SW 1271 (cell line): ENCODE measurements around the gene CGN.
"Not testable (repeated sequence)": the region's sequence is repeated elsewhere in the genome, so short reads cannot be mapped to it uniquely, and the experiment has no call there.

Source experiments
- DNase-seq, 2 experiments: peaks; one replicate each; lab custom pipeline; 2025; lab: John Stamatoyannopoulos, UW

The CGN gene

DNA sequence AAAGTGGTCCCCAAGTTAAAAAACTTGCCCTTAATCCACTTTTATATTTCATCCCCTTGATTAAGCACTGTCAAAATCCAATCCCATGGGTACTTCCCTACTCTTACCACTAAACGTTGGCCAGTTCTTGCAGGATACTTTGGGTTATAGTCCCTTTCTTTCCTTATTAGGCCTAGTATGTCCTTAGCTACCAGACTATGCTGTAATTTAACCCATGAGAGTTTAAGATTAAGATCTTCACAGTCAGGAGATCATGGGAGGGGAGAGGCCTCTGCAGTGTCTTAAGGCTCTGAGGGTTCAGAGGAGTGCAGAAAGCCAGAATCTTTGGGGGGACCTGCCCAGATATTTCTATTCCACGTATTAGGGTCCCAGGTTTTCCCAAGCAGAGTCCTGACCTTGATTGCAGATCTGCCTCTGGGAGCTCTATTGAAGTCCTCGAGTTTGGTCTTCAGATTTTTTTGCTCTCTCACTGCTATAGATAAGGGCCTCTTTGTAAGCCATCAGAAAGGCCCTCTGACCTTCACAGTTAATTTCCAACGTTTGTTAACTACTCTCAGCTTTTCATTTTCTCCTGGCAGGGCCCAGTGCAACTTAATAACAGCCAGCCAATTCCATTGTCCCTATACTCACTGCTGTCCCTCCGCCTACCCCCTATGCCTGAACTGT is 9.0 kb upstream of the CGN start:
- no peak for DNase-seq

DNA sequence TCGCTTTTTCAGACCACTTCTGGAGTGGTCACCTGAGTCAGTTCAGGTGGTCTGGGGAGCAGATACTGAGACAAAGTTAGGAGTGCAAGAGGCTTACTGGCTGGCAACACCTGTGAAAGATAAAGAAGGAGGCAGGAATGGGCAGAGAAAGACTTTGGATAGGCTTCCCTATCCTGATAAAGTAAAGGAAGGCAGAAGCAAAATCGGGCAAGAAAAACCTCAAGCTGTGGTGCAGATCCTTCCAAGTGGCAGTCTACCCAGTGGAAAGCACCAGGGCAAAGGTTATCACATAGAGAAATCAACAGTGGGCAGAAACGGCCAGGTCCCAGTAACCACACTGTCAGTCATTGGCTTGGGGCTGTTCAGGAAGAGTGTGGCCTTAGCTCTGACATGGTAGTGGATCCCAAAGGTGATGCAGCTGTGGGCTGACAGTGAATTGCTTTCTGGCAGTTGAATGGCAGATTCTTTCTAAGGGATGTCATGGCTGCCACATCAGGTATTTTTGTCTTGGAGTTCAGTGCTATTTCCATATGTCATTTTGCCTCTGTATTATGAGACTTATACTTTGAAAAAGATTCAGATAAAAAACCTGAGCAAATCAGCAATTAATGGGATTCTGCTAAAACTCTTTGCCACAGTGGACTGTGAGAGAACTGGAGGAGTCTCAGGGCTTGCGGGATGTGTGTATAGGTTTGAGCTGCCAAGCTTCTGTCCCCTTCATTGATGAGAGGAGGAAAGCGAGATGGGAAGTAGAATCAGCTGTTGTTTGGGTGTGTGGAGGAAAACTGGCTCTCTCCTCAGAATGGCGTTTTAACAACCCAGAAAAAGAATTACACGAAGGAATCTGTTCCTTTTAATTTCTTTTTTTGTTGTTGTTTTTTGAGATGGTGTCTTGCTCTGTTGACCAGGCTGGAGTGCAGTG is 8.1 kb upstream of the CGN start:
- DNase-seq: no peak

DNA sequence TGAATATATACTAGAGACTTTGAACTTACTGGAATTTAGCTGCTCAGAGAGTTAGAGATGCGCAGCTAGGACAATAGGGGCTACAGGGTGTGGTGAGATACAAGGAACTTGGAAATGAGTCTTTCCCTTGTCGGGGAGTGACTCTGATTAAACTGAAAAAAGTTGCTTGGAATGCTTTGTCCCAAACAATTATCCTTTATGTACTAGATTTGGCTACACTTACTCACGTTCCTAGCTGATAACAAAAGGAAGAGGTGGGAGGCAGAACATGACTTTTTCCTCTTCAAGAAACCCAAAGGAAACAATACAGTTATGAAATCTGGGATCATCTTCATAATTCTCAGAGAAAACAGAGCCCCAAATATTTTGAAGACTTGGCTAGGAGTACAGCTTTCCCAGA is 6.9 kb upstream of the CGN start:
- no peak for DNase-seq

DNA sequence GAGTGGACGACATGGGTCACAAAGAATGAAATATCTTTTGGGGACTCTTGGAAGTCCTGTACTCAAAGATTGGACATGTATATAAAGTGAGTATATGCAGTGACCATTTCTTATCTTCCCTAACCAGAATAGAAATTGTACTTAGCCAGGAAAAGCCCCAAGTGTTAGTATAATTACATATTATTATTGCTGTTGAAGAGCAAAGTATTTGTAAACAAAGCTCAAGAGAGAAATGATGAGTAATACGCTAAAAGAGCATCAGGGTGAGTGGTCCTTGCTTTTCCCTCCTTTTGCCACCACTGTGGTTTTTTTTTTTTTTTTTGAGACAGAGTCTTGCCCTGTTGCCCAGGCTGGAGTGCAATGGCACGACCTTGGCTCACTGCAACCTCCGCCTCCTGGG is 6.4 kb upstream of the CGN start:
- no peak for DNase-seq

DNA sequence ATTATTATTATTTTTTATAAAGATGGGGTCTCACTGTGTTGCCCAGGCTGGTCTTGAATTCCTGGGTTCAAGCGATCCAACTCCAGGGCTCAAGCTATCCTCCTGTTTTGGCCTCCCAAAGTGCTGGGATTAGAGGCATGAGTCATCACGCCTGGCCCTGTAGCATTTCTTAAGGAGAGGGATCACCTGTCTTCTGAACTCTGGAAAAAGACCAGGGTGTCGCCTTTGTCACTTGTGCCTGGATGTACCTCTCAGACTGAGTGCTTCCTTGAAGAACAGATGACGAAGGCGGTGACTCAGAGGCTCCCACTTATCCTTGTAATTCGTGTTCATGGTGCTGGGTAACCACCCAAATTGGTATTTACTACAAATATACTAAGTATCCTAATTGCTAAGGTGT is 2.4 kb upstream of the CGN start:
- no peak for DNase-seq

DNA sequence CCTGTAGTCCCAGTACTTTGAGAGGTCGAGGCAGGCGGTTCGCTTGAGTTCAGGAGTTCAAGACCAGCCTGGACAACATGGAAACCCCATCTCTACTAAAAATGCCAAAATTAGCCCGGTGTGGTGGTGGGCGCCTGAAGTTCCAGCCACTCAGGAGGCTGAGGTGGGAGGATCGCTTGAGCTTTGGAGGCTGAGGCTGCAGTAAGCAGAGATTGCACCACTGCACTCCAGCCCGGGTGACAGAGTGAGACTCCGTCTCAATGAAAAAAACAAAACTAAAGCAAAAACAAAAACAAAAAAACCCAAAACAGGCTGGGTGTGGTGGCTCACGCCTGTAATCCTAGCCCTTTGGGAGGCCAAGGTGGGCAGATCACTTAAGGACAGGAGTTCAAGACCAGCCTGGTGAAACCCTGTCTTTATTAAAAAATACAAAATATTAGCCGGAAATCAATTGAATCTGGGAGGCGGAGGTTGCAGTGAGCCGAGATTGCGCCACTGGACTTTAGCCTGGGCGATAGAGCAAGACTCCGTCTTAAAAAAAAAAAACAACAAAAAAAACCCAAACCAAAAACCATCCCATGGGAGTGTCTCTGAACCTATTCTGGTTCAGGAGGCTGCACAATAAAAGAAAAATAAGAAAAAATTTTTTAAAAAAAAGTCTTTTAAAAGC is 1.7 kb upstream of the CGN start:
- no peak for DNase-seq

DNA sequence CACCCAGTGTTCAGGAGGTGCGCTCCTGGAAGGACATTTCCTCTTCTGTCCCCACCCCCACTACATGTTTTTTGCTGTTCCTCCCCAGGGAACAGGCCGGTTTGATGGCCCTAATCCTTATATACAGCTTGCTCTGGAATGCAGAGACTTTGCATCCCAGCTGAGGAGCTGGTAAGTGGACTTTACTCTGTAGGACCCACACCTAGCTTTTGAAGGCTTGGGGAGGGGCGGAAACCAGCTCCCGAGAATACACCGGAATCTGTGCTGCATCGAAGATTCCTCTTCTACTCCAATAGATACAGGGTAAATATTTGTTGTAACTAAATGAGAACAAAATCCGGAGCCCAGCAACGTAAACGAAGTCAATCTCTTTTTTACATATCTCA is 1.2 kb upstream of the CGN start:
- no peak for DNase-seq

DNA sequence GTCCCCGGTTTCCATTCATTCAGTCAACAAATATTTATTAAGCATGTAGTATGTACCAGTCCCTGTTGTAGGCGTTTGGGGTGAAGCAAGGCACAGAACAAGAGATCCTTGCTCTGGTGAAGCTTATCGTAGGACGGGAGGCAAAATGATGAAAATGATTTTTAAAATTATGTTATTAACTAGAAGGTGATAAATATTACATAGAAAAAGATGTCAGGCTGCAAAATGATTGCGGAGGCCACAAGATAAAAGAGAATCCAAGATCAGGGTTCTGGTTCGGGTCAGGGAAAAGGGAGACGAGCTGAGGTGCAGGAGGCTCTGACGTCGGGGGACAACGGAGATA is 602 bp upstream of the CGN start:
- no peak for DNase-seq

DNA sequence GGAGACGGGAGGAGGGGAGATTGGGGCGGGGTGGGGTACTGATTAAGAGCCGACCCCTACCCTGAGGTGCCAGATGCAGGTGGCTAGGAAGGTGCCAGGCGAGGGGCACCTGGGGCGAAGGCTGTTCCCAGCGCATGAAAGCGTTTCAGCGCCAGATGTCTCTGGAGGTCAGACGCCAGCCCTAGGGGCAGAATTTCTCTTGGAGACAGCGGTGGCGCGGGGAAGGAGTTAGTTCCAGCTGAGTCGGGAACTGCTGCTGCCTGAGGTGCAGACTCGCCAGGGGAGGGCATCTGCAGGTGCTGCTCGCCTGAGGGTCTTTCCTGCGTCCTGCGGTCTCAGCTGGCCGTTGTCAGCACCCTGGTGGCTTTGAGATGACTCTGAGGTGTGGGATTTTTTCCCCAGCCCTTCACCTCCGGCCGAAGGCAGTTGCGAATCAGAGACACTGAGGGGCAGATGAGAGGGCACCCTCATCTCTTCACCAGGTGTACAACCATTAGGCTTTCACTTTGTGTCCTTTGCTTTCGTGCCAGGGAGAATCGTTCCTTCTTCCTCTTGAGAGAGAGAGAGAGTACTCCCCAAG is 539 bp downstream of the CGN start:
- DNase-seq: no peak

DNA sequence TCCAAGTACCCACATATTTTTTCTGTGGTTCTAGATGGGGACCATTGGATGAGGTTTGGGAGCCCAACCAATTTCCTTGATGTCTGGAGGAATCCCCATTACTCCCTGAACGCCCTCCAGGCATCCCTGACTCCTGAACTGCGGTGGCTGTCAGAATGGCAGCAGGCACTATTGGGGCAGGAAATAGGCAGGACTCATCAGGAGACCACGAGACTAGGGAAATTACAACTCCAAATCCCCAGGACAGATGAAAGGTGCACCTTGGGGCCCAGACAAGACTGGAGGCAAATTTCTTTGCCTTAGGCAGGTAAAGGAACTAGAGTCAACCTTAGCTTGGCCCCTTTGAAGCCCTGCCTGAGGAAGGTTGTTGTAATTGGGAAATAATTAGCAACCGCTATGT is 1.1 kb downstream of the CGN start:
- DNase-seq: no peak

DNA sequence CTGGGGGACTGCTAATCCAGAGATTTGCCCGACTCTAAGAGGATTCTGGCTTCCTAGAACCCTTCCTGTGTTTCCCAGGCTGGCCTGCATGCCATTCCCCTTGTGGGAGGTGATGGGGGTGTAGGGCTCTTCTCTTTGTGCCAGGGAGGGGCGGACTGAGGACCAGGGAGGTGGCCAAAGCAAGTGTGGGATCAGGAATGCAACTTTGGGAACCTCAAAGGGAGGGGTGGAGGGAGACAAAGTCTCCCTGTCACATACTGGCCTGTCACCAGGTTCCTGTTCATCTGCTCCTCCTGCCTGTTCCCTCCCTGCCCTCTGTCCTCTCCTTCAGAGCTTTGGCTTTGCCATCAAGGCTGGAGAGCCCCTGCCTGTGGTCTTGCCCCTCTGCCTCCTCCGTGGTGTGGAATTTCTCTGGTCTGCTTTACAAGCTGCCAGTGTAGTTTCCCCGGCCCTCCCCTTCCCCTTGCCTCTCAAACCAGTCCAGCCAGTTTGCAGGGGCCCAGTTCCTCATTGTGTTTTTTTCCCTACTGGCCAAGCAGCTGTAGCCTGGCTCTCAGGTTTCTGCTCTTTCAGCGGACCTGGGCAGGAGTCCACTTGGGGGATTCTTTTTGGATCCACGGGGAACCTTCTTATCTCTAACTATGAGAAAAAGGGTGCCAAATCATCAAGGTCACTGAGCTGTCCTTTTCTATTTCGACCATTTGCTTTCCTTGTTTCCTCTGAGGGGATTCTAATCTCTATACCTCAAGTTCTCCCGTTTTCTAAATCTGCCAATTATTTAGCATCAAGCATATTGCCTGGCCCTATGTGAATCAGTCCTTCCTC is 1.8 kb downstream of the CGN start:
- DNase-seq: no peak

DNA sequence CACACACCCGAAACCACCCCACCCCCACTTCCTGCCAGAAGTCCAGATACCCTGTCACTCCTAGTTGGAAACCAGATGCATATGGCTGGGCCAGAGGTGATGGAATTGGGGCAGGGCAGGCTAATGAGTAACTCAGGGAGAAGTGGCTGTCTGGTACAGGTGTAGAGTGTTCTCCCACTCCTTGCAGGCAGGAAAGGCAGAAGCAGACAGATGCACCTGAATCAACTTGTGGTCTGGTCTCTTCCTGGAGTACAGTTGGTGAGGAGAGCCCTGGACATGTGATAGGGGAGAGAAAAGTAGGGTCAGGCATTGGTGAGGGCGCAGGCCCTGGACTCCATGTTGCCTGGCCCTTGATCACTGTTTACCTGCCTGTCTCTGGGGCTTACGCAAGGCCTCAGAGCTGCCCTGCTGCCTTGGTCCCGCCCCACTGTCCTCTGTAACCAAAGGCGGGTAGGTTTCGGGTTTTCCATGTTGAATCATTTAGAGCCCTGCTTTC is 2.5 kb downstream of the CGN start:
- no peak for DNase-seq

DNA sequence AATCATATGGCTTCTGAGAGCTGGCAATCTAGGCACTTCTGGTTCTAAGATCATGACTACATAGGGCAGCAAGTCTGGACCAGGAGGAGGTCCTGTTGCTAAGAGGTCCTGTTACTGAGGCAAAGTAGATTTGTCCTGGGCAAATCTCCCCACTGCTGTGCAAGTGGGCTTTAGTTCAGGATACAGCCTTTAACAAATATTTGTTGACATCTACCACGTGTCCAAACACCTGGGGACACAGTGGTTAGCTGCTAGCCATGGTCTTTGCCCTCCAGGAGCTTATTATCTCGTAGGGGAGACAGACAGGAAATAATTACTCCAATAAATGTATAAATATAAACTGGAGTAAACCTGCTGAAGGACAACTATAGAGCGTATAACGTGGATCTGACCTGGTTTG is 3.2 kb downstream of the CGN start:
- no peak for DNase-seq

DNA sequence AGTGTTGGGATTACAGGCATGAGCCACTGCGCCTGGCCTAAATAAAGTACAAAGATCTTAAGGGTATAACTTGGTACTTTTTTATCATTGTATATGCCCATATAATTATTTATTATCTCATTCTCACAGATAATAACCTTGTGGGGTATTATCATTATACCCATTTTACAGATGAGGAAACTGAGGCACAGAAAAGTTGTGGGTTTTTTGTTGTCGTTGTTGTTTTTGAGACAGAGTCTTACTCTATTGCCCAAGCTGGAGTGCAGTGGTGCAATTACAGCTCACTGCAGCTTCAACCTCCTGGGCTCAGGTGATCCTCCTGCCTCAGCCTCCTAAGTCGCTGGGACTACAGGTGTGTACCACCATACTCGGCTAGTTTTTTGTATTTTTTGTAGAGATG is 4.1 kb downstream of the CGN start:
- no peak for DNase-seq

DNA sequence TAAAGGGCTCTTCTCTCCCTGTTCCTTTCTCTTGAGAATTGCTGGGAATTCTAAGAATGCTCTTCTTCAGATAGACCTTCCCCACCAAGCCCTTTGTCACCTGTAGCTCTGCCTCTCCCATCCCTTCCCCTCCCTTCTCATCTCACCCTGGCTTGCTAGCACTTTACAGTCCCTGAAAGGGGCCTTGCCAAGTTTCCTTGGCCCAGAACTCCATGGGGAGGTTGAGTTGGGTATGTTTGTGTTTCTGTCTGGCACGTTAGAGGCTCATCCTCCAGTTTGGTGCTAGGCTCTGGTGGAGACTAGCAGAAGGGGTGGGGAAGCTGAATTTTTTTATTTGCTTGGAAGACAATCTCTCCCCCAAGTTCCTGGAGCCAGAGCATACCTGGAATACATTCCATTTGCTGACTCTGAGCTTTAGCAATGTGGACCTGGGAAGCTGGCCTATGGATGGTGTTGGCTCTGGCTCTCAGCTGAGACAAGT is 4.9 kb downstream of the CGN start:
- no peak for DNase-seq

DNA sequence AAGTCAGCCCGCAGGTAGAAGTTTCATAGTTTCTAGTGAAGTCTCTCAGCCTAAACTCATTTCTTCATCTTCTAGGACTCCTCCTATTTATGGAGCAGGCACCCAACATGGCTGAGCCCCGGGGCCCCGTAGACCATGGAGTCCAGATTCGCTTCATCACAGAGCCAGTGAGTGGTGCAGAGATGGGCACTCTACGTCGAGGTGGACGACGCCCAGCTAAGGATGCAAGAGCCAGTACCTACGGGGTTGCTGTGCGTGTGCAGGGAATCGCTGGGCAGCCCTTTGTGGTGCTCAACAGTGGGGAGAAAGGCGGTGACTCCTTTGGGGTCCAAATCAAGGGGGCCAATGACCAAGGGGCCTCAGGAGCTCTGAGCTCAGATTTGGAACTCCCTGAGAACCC is 7.2 kb downstream of the CGN start:
- no peak for DNase-seq

DNA sequence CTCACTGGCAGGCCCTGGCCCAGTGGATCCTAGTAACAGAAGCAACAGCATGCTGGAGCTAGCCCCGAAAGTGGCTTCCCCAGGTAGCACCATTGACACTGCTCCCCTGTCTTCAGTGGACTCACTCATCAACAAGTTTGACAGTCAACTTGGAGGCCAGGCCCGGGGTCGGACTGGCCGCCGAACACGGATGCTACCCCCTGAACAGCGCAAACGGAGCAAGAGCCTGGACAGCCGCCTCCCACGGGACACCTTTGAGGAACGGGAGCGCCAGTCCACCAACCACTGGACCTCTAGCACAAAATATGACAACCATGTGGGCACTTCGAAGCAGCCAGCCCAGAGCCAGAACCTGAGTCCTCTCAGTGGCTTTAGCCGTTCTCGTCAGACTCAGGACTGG is 7.7 kb downstream of the CGN start:
- DNase-seq: no peak

DNA sequence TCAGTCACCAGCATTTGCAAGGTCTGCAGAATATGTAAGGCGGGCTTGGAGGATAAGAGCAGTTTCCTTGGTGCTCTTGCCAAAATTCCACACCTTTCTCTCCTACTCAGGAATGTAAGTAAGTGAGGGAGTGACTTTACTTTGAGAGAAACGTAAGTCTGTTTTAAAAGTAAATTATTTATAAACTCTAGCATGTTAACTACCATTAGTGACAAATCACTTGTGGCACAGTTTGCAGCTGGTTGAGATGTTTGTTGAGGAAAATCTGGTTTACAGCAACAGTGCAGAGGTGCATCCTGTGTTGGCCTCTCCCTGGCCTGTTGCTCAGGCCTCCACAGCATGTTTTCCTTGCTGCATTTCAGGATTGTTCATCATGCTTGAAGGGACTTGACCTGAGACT is 8.5 kb downstream of the CGN start:
- no peak for DNase-seq

DNA sequence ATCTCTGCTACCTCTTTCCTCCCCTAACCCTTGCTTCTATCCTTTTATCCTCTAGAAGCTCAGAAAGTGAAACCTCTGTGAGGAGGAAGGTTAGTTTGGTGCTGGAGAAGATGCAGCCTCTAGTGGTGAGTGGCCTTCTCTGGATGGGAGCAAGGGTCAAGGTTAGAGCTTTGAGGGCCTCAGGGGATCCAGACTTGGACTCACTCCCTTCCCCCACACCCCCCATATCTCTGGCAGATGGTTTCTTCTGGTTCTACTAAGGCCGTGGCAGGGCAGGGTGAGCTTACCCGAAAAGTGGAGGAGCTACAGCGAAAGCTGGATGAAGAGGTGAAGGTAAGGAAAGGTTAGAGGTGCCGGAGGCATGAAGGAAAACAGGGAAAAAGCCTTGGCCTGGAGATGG is 9.2 kb downstream of the CGN start:
- no peak for DNase-seq

DNA sequence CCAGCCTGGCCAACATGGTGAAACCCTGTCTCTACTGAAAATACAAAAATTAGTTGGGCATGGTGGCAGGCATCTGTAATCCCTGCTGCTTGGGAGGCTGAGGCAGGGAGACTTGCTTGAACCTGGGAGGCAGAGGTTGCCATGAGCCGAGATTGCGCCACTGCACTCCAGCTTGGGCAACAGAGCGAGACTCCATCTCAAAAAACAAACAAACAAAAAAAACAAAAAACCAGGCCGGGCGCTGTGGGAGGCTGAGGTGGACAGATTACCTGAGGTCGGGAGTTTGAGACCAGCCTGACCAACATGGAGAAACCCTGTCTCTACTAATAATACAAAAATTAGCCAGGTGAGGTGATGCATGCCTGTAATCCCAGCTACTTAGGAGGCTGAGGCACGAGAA is 11.2 kb downstream of the CGN start:
- DNase-seq: not testable (repeated sequence)

DNA sequence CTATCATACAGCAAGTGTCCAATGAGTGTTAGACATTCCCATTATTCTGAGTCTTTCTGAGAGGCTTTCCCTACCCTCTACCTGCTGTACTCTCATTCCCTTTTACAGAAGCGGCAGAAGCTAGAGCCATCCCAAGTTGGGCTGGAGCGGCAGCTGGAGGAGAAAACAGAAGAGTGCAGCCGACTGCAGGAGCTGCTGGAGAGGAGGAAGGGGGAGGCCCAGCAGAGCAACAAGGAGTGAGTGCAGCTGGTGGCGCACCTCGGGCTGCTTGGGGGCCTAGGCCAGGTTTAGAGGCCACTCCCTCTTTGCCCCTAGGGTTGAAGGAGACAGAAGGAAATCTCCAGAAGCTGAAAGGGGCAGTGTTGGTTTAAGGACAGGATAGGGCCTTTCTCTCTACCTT is 12.1 kb downstream of the CGN start:
- no peak for DNase-seq

DNA sequence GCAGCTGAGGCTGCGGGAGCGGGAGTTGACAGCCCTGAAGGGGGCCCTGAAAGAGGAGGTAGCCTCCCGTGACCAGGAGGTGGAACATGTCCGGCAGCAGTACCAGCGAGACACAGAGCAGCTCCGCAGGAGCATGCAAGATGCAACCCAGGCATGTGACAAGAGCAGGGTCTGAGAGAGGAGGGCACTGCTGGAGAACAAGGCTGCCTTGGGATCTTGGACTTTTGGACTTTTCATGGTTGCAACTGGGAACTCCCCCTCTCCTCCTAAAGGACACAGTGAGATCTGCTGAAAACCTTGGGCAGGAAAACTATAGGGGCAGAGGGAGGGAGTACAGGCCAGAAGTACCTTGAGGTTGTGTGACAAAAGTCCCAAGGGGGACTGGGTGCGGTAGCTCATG is 13.5 kb downstream of the CGN start:
- no peak for DNase-seq
